H1 (cell line): ENCODE data around the gene SYK. TPM values are rescaled to one million over a fixed set of nuclear protein-coding genes. Genes with fewer than 3 reads are reported as not detected.

Source experiments
- CTCF ChIA-PET: fragments of 300-600 bp; sonication (Branson Sonifier 250); formaldehyde crosslinking; loops from one replicate; lab custom pipeline; 2021; ENCODE audit not compliant: partially characterized antibody; lab: Charles Lee
- POLR2A ChIA-PET: fragments of 300-600 bp; sonication (Branson Sonifier 250); formaldehyde crosslinking; loops from one replicate; lab custom pipeline; 2021; ENCODE audit warnings: inconsistent platforms; ENCODE audit not compliant: partially characterized antibody; lab: Charles Lee
- DNase-seq, 2 experiments: peaks; one replicate each; pipeline versions ENCODE4 v3.0.0 to v3.0.0-alpha.2; 2010 to 2022; ENCODE audit warnings: low spot score in 2 of 2, low read depth in 1 of 2, mixed read lengths in 1 of 2
- FAIRE-seq: peaks from 2 replicates; lab custom pipeline; 2011; peaks lifted over from hg19 to GRCh38; lab: Jason Lieb, UNC
- H2AFZ ChIP-seq: 2 replicates; pipeline ENCODE4 v1.8.1; 2012; ENCODE audit warnings: low read length, inconsistent platforms
- H2AK5ac ChIP-seq: 2 replicates; pipeline ENCODE4 v1.6.1; 2013; ENCODE audit warnings: low read depth, low read length
- H2BK120ac ChIP-seq: replicated peaks from 2 replicates; pipeline ENCODE3; 2013; ENCODE audit warnings: low read depth, low read length, inconsistent platforms
- H2BK12ac ChIP-seq: 2 replicates; pipeline ENCODE4 v1.6.1; 2013; ENCODE audit warnings: low read depth, low read length
- H2BK15ac ChIP-seq: 2 replicates; pipeline ENCODE4 v1.6.1; 2013; ENCODE audit warnings: low read length
- H2BK20ac ChIP-seq: 2 replicates; pipeline ENCODE4 v1.6.1; 2013; ENCODE audit warnings: low read length
- H2BK5ac ChIP-seq: 2 replicates; pipeline ENCODE4 v1.6.1; 2013; ENCODE audit warnings: low read depth, low read length
- H3K14ac ChIP-seq: 2 replicates; pipeline ENCODE4 v1.6.1; 2013; ENCODE audit warnings: inconsistent platforms; ENCODE audit not compliant: insufficient read length
- H3K18ac ChIP-seq: 2 replicates; pipeline ENCODE4 v1.6.1; 2013; ENCODE audit warnings: low read length; ENCODE audit errors: extremely low read depth
- H3K23ac ChIP-seq: 2 replicates; pipeline ENCODE4 v1.6.1; 2013; ENCODE audit warnings: inconsistent platforms; ENCODE audit not compliant: insufficient read length
- H3K23me2 ChIP-seq: 2 replicates; pipeline ENCODE4 v1.6.1; 2013; ENCODE audit warnings: low read depth, low read length
- H3K27ac ChIP-seq: 2 replicates; pipeline ENCODE4 v1.6.1; 2011; ENCODE audit warnings: low read depth, low read length, inconsistent platforms
- H3K27me3 ChIP-seq, 4 experiments: replicated peaks in 1 of 4; 1 replicate in 1 of 4; 2 replicates in 3 of 4; pipeline versions ENCODE4 v1.6.1 to v1.8.1; 2011 to 2013; ENCODE audit warnings: low read length in 3 of 4, mild to moderate bottlenecking in 3 of 4, inconsistent platforms in 2 of 4, mixed read lengths in 2 of 4, moderate library complexity in 1 of 4; ENCODE audit not compliant: control insufficient read depth in 3 of 4, insufficient read depth in 3 of 4; ENCODE audit errors: extremely low read depth in 1 of 4
- H3K36me3 ChIP-seq, 4 experiments: 2 replicates each; pipeline versions ENCODE4 v1.6.1 to v1.8.1; 2011 to 2013; ENCODE audit warnings: mild to moderate bottlenecking in 4 of 4, low read length in 3 of 4, moderate library complexity in 2 of 4, control low read depth in 1 of 4, inconsistent platforms in 1 of 4; ENCODE audit not compliant: insufficient read depth in 4 of 4, control insufficient read depth in 2 of 4
- H3K4ac ChIP-seq: replicated peaks from 2 replicates; pipeline ENCODE3; 2013; ENCODE audit warnings: low read length, low read depth, mixed read lengths, inconsistent platforms; ENCODE audit not compliant: insufficient read length
- H3K4me1 ChIP-seq, 4 experiments: replicated peaks in 1 of 4; 1 replicate in 1 of 4; 2 replicates in 3 of 4; pipeline versions ENCODE4 v1.6.1 to v1.8.1; 2011 to 2013; ENCODE audit warnings: low read length in 3 of 4, inconsistent platforms in 2 of 4, mixed read lengths in 1 of 4; ENCODE audit not compliant: insufficient read depth in 4 of 4, control insufficient read depth in 3 of 4
- H3K4me2 ChIP-seq, 2 experiments: 2 replicates each; pipeline versions ENCODE4 v1.6.1 to v1.8.1; 2011 to 2013; ENCODE audit warnings: low read depth in 2 of 2, low read length in 2 of 2, control low read depth in 1 of 2, inconsistent platforms in 1 of 2, mild to moderate bottlenecking in 1 of 2; ENCODE audit not compliant: insufficient read depth in 1 of 2
- H3K4me3 ChIP-seq, 4 experiments: fragments of 200-600, 300-600 bp in 1 of 4; sonication (generic), shearing (Covaris generic), sonication (Bioruptor Twin) in 1 of 4; 2 replicates each; pipeline versions ENCODE4 v1.5.1 to v1.8.1; 2011 to 2016; ENCODE audit warnings: low read length in 4 of 4, low read depth in 3 of 4, control low read depth in 2 of 4, inconsistent platforms in 2 of 4, mild to moderate bottlenecking in 2 of 4, mixed read lengths in 1 of 4, moderate library complexity in 1 of 4; ENCODE audit not compliant: insufficient read depth in 2 of 4; ENCODE audit errors: extremely low read depth in 1 of 4
- H3K56ac ChIP-seq: replicated peaks from 2 replicates; pipeline ENCODE3; 2013; ENCODE audit warnings: low read depth, mild to moderate bottlenecking, mixed read lengths, low read length, inconsistent platforms; ENCODE audit not compliant: insufficient read length
- H3K79me1 ChIP-seq: 2 replicates; pipeline ENCODE4 v1.6.1; 2013; ENCODE audit warnings: low read depth, low read length, control low read depth
- H3K79me2 ChIP-seq, 2 experiments: 2 replicates each; pipeline versions ENCODE4 v1.6.1 to v1.8.1; 2012 to 2013; ENCODE audit warnings: low read length in 2 of 2, mild to moderate bottlenecking in 2 of 2, inconsistent platforms in 1 of 2; ENCODE audit not compliant: insufficient read depth in 2 of 2, control insufficient read depth in 1 of 2
- H3K9ac ChIP-seq, 4 experiments: replicated peaks in 1 of 4; 1 replicate in 1 of 4; 2 replicates in 3 of 4; pipeline versions ENCODE4 v1.6.1 to v1.8.1; 2011 to 2013; ENCODE audit warnings: low read depth in 3 of 4, low read length in 3 of 4, control low read depth in 2 of 4, mild to moderate bottlenecking in 2 of 4, moderate library complexity in 2 of 4, inconsistent platforms in 1 of 4; ENCODE audit errors: extremely low read depth in 1 of 4
- H3K9me3 ChIP-seq, 2 experiments: 2 replicates each; pipeline versions ENCODE4 v1.6.1 to v1.8.1; 2012 to 2013; ENCODE audit warnings: mild to moderate bottlenecking in 2 of 2, moderate library complexity in 2 of 2, control low read depth in 1 of 2, inconsistent platforms in 1 of 2, low read depth in 1 of 2, low read length in 1 of 2, mixed read lengths in 1 of 2; ENCODE audit not compliant: insufficient read depth in 2 of 2
- H4K20me1 ChIP-seq, 2 experiments: replicated peaks in 1 of 2; 2 replicates each; pipeline versions ENCODE3 to v1.8.1; 2011 to 2013; ENCODE audit warnings: inconsistent platforms in 2 of 2, low read length in 2 of 2, mild to moderate bottlenecking in 1 of 2; ENCODE audit not compliant: insufficient read depth in 2 of 2, control insufficient read depth in 1 of 2
- H4K5ac ChIP-seq: 2 replicates; pipeline ENCODE4 v1.6.1; 2013; ENCODE audit warnings: low read length, low read depth, mixed read lengths, inconsistent platforms; ENCODE audit not compliant: insufficient read length
- H4K8ac ChIP-seq: 2 replicates; pipeline ENCODE4 v1.8.0; 2013; ENCODE audit warnings: mild to moderate bottlenecking, moderate library complexity, low read length, inconsistent platforms; ENCODE audit not compliant: insufficient read depth; ENCODE audit errors: extremely low read depth
- H4K91ac ChIP-seq: replicated peaks from 2 replicates; pipeline ENCODE3; 2013; ENCODE audit warnings: low read length, mixed read lengths, inconsistent platforms; ENCODE audit not compliant: insufficient read length
- BACH1 ChIP-seq: IDR thresholded peaks from 2 replicates; pipeline ENCODE4 v1.6.1; 2012; ENCODE audit warnings: low read length, improper control_type of control experiment
- CBX8 ChIP-seq: fragments of 300-800, 300-1000 bp; sonication (generic); IDR thresholded peaks from 2 replicates; pipeline ENCODE4 v1.7.1; 2016; ENCODE audit warnings: low read depth, low read length, borderline replicate concordance
- CTCF ChIP-seq, 3 experiments: IDR thresholded peaks; 1 replicate in 2 of 3; 2 replicates in 1 of 3; pipeline versions ENCODE4 v1.5.1 to v1.6.1; 2011; ENCODE audit warnings: low read length in 3 of 3, mild to moderate bottlenecking in 3 of 3, inconsistent platforms in 2 of 3, low read depth in 1 of 3, moderate library complexity in 1 of 3; ENCODE audit not compliant: insufficient read depth in 1 of 3; ENCODE audit errors: control extremely low read depth in 1 of 3
- EP300 ChIP-seq, 2 experiments: IDR thresholded peaks; 1 replicate in 1 of 2; 2 replicates in 1 of 2; pipeline ENCODE4 v1.6.1; 2011 to 2012; ENCODE audit warnings: low read depth in 2 of 2, low read length in 2 of 2, mild to moderate bottlenecking in 2 of 2, borderline replicate concordance in 1 of 2, inconsistent platforms in 1 of 2, moderate library complexity in 1 of 2
- HDAC2 ChIP-seq, 2 experiments: fragments of 300-600 bp in 1 of 2; sonication (generic) in 1 of 2; IDR thresholded peaks; 2 replicates each; pipeline ENCODE4 v1.6.1; 2011 to 2012; ENCODE audit warnings: low read depth in 2 of 2, low read length in 2 of 2, mild to moderate bottlenecking in 2 of 2, moderate library complexity in 2 of 2, borderline replicate concordance in 1 of 2, inconsistent platforms in 1 of 2
- NANOG ChIP-seq: IDR thresholded peaks from 2 replicates; pipeline ENCODE4 v1.6.1; 2011; ENCODE audit warnings: low read length, low read depth, mild to moderate bottlenecking, inconsistent platforms; ENCODE audit not compliant: insufficient read depth, poor library complexity, severe bottlenecking
- POLR2A ChIP-seq, 2 experiments: IDR thresholded peaks; 1 replicate in 1 of 2; 2 replicates in 1 of 2; pipeline ENCODE4 v1.6.1; 2011; ENCODE audit warnings: low read depth in 2 of 2, low read length in 2 of 2, mild to moderate bottlenecking in 2 of 2; ENCODE audit errors: control extremely low read depth in 1 of 2
- POU5F1 ChIP-seq: IDR thresholded peaks from 2 replicates; pipeline ENCODE4 v1.6.1; 2011; ENCODE audit warnings: low read depth, mild to moderate bottlenecking, low read length, moderate library complexity
- SRF ChIP-seq: IDR thresholded peaks from 2 replicates; pipeline ENCODE4 v1.6.1; 2011; ENCODE audit warnings: mild to moderate bottlenecking, low read depth, low read length, moderate library complexity
- TCF12 ChIP-seq: IDR thresholded peaks from 2 replicates; pipeline ENCODE4 v1.6.1; 2011; ENCODE audit warnings: low read depth, mild to moderate bottlenecking, low read length
- TEAD4 ChIP-seq: IDR thresholded peaks from 2 replicates; pipeline ENCODE4 v1.6.1; 2012; ENCODE audit warnings: low read depth, low read length, inconsistent platforms, mixed read lengths
- YY1 ChIP-seq: IDR thresholded peaks from 2 replicates; pipeline ENCODE4 v1.6.1; 2011; ENCODE audit warnings: low read depth, mild to moderate bottlenecking, low read length
- WGBS, 2 experiments: shearing (Covaris generic) in 1 of 2; methylation state at CpG; one replicate each; pipeline versions ENCODE4 v1.1.6 to v1.1.7; 2013 to 2015; ENCODE audit warnings: low lambda C conversion rate in 2 of 2, mixed read lengths in 2 of 2, inconsistent platforms in 1 of 2, low coverage in 1 of 2, missing lambda C conversion rate in 1 of 2; ENCODE audit not compliant: insufficient replicate concordance in 2 of 2, insufficient coverage in 1 of 2, insufficient read length in 1 of 2; ENCODE audit errors: extremely low coverage in 1 of 2, missing lambda C conversion rate in 1 of 2; 5-methylcytosine and 5-hydroxymethylcytosine counted together
- polyA plus RNA-seq, 7 experiments: library from polyadenylated mRNA; depleted of rRNA in 3 of 7; stranded (reverse) in 5 of 7; unstranded in 2 of 7; fragments of >200 nt in 5 of 7; fragments of 200-250 nt in 2 of 7; gene quantifications; 1 replicate in 5 of 7; 2 replicates in 1 of 7; 4 replicates in 1 of 7; pipeline versions ENCODE4 v1.2.1 to v1.2.3, GENCODE V29; 2011 to 2013; ENCODE audit warnings: missing spikeins in 2 of 7, mixed read lengths in 2 of 7
- total RNA-seq: library from RNA; stranded (reverse); fragmentation: NEBNext Ultra II Directional; extraction: Animal tissue kit (Norgen Biotek cat#: 25700); gene quantifications from 2 replicates; pipeline ENCODE4 v1.2.1, GENCODE V29; 2021

SYK gene
- total and polyA plus RNA-seq, 2 of the 8 experiments (the other 6 are each of a cell fraction or from before 2014, with no cell fraction given): 1.5 to 4.4 TPM

GRCh38 chr9:90929626-90930025 lies 128.0 kb downstream of the SYK start:
- 93% methylated on average over 4 of the region's 4 CpGs; no CpG with 5 or more reads in 1 of the 2 experiments for WGBS, 2 experiments
- CTCF ChIA-PET: interaction anchor here (1.3 kb wide), 1 partner anchor 14 kb away, joined by 12 read pairs; no protein-coding TSS in a partner anchor
- no peak for TF ChIP-seq POU5F1
- no peak for TF ChIP-seq EP300 (IDR thresholded peaks at IDR 0.05; ENCODE audit: borderline replicate concordance in 1 of 2, low read depth in 2 of 2, low read length in 2 of 2)
- no peak for TF ChIP-seq CBX8
- TF ChIP-seq BACH1: no peak
- TF ChIP-seq TCF12: no peak
- no peak for TF ChIP-seq NANOG
- no peak for TF ChIP-seq YY1
- TF ChIP-seq POLR2A (IDR thresholded peaks at IDR 0.05; ENCODE audit: control extremely low read depth in 1 of 2, low read depth in 2 of 2, low read length in 2 of 2): no peak
- no peak for TF ChIP-seq CTCF (IDR thresholded peaks at IDR 0.05; ENCODE audit: control extremely low read depth in 1 of 3, insufficient read depth in 1 of 3, low read depth in 1 of 3, low read length in 3 of 3)
- TF ChIP-seq TEAD4: no peak
- no peak for TF ChIP-seq SRF
- TF ChIP-seq HDAC2 (IDR thresholded peaks at IDR 0.05; ENCODE audit: borderline replicate concordance in 1 of 2, low read depth in 2 of 2, low read length in 2 of 2): no peak

More at GRCh38 chr9:90929626-90930025, 128.0 kb downstream of the SYK start:
- Histone ChIP-seq H3K27me3 (no peaks in the 10 kb centered on the region), H4K20me1 (no peaks in the 10 kb centered on the region), H3K56ac (no peak overlapping the region), H3K9me3 (no peaks in the 10 kb centered on the region), H2AFZ (no peak overlapping the region), H4K8ac (no peak overlapping the region), H3K4me3 (no peak overlapping the region), H3K4me1 (no peaks in the 10 kb centered on the region), H2BK12ac (no peak overlapping the region), H3K9ac (no peak overlapping the region), H2BK120ac (no peak overlapping the region), H3K79me2 (no peaks in the 10 kb centered on the region), H3K14ac (no peak overlapping the region), H2BK20ac (no peak overlapping the region), H3K23ac (no peak overlapping the region), H3K79me1 (no peaks in the 10 kb centered on the region), H2BK15ac (no peak overlapping the region), H3K27ac (no peak overlapping the region), H4K91ac (no peak overlapping the region), H4K5ac (no peak overlapping the region), H3K4ac (no peak overlapping the region), H3K23me2 (no peaks in the 10 kb centered on the region), H3K4me2 (no peak overlapping the region), H3K36me3 (no peaks in the 10 kb centered on the region), H3K18ac (no peak overlapping the region), H2AK5ac (no peak overlapping the region), H2BK5ac (no peak overlapping the region)
- FAIRE-seq (no peak), DNase-seq (no peak)
- POLR2A ChIA-PET: no interaction called here
